SK-N-SH (cell line): ENCODE measurements around the gene PEX14. TPM values are rescaled to one million over a fixed set of nuclear protein-coding genes. Genes with fewer than 3 reads are reported as not detected.

Experiments used
- CTCF ChIA-PET: fragments of 300-600, 350-600 bp; formaldehyde crosslinking; extraction: SDS; loops from one replicate; lab custom pipeline; 2021; lab: Yijun Ruan, JAX
- POLR2A ChIA-PET: fragments of 350-600 bp; sonication (Branson Sonifier 250); formaldehyde crosslinking; extraction: SDS; loops from one replicate; lab custom pipeline; 2020; ENCODE audit warnings: antibody characterized with exemption, inconsistent platforms; lab: Yijun Ruan, JAX
- DNase-seq: peaks from one replicate; pipeline ENCODE4 v3.0.0; 2012
- H2AFZ ChIP-seq: fragments of 200-600 bp; sonication (generic); 2 replicates; pipeline ENCODE4 v1.8.1; 2016; ENCODE audit warnings: antibody characterized with exemption, mild to moderate bottlenecking, low read depth
- H3F3A ChIP-seq: fragments of 200-600 bp; sonication (generic); replicated peaks from 2 replicates; pipeline ENCODE3; 2016; ENCODE audit warnings: antibody characterized with exemption, mild to moderate bottlenecking; ENCODE audit not compliant: insufficient read depth
- H3K27ac ChIP-seq, 2 experiments: fragments of 200-500 bp in 1 of 2; fragments of 200-600 bp in 1 of 2; sonication (Bioruptor generic) in 1 of 2; sonication (generic), shearing (Covaris generic) in 1 of 2; 2 replicates each; pipeline versions ENCODE4 v1.5.1 to v1.6.1; 2014 to 2016; ENCODE audit warnings: low read depth in 2 of 2, inconsistent platforms in 1 of 2, low read length in 1 of 2, mild to moderate bottlenecking in 1 of 2, mixed read lengths in 1 of 2
- H3K27me3 ChIP-seq: fragments of 200-600 bp; sonication (generic), shearing (Covaris generic); 2 replicates; pipeline ENCODE4 v1.6.1; 2016; ENCODE audit warnings: mixed run types; ENCODE audit not compliant: insufficient read depth
- H3K36me3 ChIP-seq, 2 experiments: fragments of 200-500 bp in 1 of 2; fragments of 200-600 bp in 1 of 2; sonication (Bioruptor generic) in 1 of 2; sonication (generic) in 1 of 2; replicated peaks in 1 of 2; 2 replicates each; pipeline versions ENCODE3 to v1.5.1; 2014 to 2016; ENCODE audit warnings: low read length in 1 of 2, mild to moderate bottlenecking in 1 of 2; ENCODE audit not compliant: insufficient read depth in 2 of 2, control insufficient read depth in 1 of 2
- H3K4me1 ChIP-seq, 2 experiments: fragments of 200-500 bp in 1 of 2; fragments of 200-600 bp in 1 of 2; sonication (Bioruptor generic) in 1 of 2; sonication (generic), shearing (Covaris generic) in 1 of 2; 2 replicates each; pipeline versions ENCODE4 v1.5.1 to v1.6.1; 2014 to 2016; ENCODE audit warnings: low read depth in 1 of 2, low read length in 1 of 2, mixed run types in 1 of 2; ENCODE audit not compliant: insufficient read depth in 2 of 2, control insufficient read depth in 1 of 2
- H3K4me2 ChIP-seq: fragments of 200-600 bp; sonication (generic), shearing (Covaris generic); 2 replicates; pipeline ENCODE4 v1.6.1; 2017; ENCODE audit warnings: mixed run types
- H3K4me3 ChIP-seq, 2 experiments: fragments of 200-500 bp in 1 of 2; fragments of 200-600 bp in 1 of 2; sonication (Bioruptor generic) in 1 of 2; sonication (generic), shearing (Covaris generic) in 1 of 2; 2 replicates each; pipeline versions ENCODE4 v1.5.1 to v1.8.1; 2014 to 2016; ENCODE audit warnings: low read depth in 2 of 2, inconsistent platforms in 1 of 2, low read length in 1 of 2, mild to moderate bottlenecking in 1 of 2, mixed read lengths in 1 of 2, moderate library complexity in 1 of 2
- H3K79me2 ChIP-seq: fragments of 200-600 bp; sonication (generic); 2 replicates; pipeline ENCODE4 v1.8.1; 2017; ENCODE audit warnings: mild to moderate bottlenecking; ENCODE audit not compliant: insufficient read depth
- H3K9ac ChIP-seq: fragments of 200-600 bp; sonication (generic); 2 replicates; pipeline ENCODE4 v1.6.1; 2017; ENCODE audit warnings: mixed run types
- H3K9me2 ChIP-seq: fragments of 200-600 bp; sonication (generic); 2 replicates; pipeline ENCODE4 v1.6.1; 2017; ENCODE audit warnings: mixed run types
- H3K9me3 ChIP-seq: fragments of 200-600 bp; sonication (generic); 2 replicates; pipeline ENCODE4 v1.6.1; 2017; ENCODE audit warnings: mixed run types, mild to moderate bottlenecking, moderate library complexity
- H4K20me1 ChIP-seq: fragments of 200-600 bp; sonication (generic); 2 replicates; pipeline ENCODE4 v1.6.1; 2017; ENCODE audit warnings: mild to moderate bottlenecking, mixed run types; ENCODE audit not compliant: insufficient read depth
- CHD2 ChIP-seq: fragments of 150-350 bp; IDR thresholded peaks from 2 replicates; pipeline ENCODE4 v1.6.1; 2018; ENCODE audit warnings: low read length; ENCODE audit not compliant: partially characterized antibody
- ELF1 ChIP-seq: IDR thresholded peaks from 2 replicates; pipeline ENCODE4 v1.4.0; 2012
- FOSL2 ChIP-seq: IDR thresholded peaks from 2 replicates; pipeline ENCODE4 v1.4.0; 2012; ENCODE audit warnings: low read depth, mild to moderate bottlenecking, moderate library complexity, borderline replicate concordance
- FOXJ3 ChIP-seq: sonication (generic); formaldehyde crosslinking; IDR thresholded peaks from 2 replicates; pipeline ENCODE4 v1.5.1; 2020; ENCODE audit warnings: mild to moderate bottlenecking, missing genetic modification reagents
- JUND ChIP-seq: IDR thresholded peaks from 2 replicates; pipeline ENCODE4 v1.4.0; 2012
- MEF2A ChIP-seq: IDR thresholded peaks from 2 replicates; pipeline ENCODE4 v1.4.0; 2012; ENCODE audit warnings: low read depth, borderline replicate concordance
- NFIC ChIP-seq: IDR thresholded peaks from 2 replicates; pipeline ENCODE4 v1.4.0; 2012; ENCODE audit warnings: borderline replicate concordance
- NRF1 ChIP-seq: IDR thresholded peaks from 2 replicates; pipeline ENCODE4 v1.6.1; 2012; ENCODE audit warnings: low read depth, mild to moderate bottlenecking, low read length
- PBX3 ChIP-seq: IDR thresholded peaks from 2 replicates; pipeline ENCODE4; 2012
- POLR2AphosphoS5 ChIP-seq: IDR thresholded peaks from 2 replicates; pipeline ENCODE4 v1.6.1; 2012; ENCODE audit warnings: low read depth, low read length
- RAD21 ChIP-seq: IDR thresholded peaks from 2 replicates; pipeline ENCODE4 v1.6.1; 2012; ENCODE audit warnings: mild to moderate bottlenecking, low read length
- RXRA ChIP-seq: IDR thresholded peaks from 2 replicates; pipeline ENCODE4 v1.4.0; 2012; ENCODE audit warnings: low read depth, mild to moderate bottlenecking, borderline replicate concordance
- SIN3A ChIP-seq: IDR thresholded peaks from 2 replicates; pipeline ENCODE4 v1.6.1; 2012; ENCODE audit warnings: low read depth, mild to moderate bottlenecking, low read length, moderate library complexity, borderline replicate concordance
- TAF1 ChIP-seq: IDR thresholded peaks from 2 replicates; pipeline ENCODE4 v1.6.1; 2012; ENCODE audit warnings: low read depth, mild to moderate bottlenecking, low read length, moderate library complexity, borderline replicate concordance
- TCF12 ChIP-seq: IDR thresholded peaks from 2 replicates; pipeline ENCODE4 v1.4.0; 2012
- TEAD4 ChIP-seq: IDR thresholded peaks from 2 replicates; pipeline ENCODE4 v1.4.0; 2012; ENCODE audit warnings: mild to moderate bottlenecking, borderline replicate concordance; ENCODE audit not compliant: insufficient read depth
- USF1 ChIP-seq: IDR thresholded peaks from 2 replicates; pipeline ENCODE4 v1.4.0; 2012; ENCODE audit warnings: low read depth, borderline replicate concordance
- YY1 ChIP-seq: IDR thresholded peaks from 2 replicates; pipeline ENCODE4 v1.4.0; 2012; ENCODE audit warnings: low read depth, mild to moderate bottlenecking
- ZBTB33 ChIP-seq: IDR thresholded peaks from 2 replicates; pipeline ENCODE4 v1.4.0; 2012; ENCODE audit warnings: low read depth, borderline replicate concordance
- WGBS: methylation state at CpG from one replicate; pipeline ENCODE4 v1.1.6; 2017; ENCODE audit warnings: low lambda C conversion rate; 5-methylcytosine and 5-hydroxymethylcytosine counted together
- polyA plus RNA-seq, 3 experiments: library from polyadenylated mRNA; depleted of rRNA; stranded (reverse); fragments of >200 nt; gene quantifications; 2 replicates each; pipeline ENCODE4 v1.2.3, GENCODE V29; 2012

Gene PEX14
- polyA plus RNA-seq, 1 of the 3 experiments (the other 2 are of a cell fraction), result 36.2 TPM

GRCh38 chr1:10457875-10458274, 16.9 kb upstream of the PEX14 start:
- no peaks in the 10 kb centered on the region for H4K20me1 ChIP-seq
- TF ChIP-seq POLR2AphosphoS5, result 0 out of 2 replicates have a peak, but pooled peaks have one; percentile 10
- no peak for TF ChIP-seq YY1
- no peak overlapping the region for H2AFZ ChIP-seq
- no peak overlapping the region for H3K4me2 ChIP-seq
- ChIA-PET POLR2A (interaction anchor here (0.6 kb wide), 1 partner anchor 642 kb away, joined by 3 read pairs; the partner anchor contains the start of gene EXOSC10), CTCF (interaction anchor here (0.8 to 2.4 kb wide), 3 partner anchors 27 to 49 kb away, joined by 3 to 10 read pairs (median 3); partner anchors contain the start of gene CENPS)
- DNase-seq, result no peak
- 91% methylated on average over 9 of the region's 9 CpGs for WGBS
- H3K79me2 ChIP-seq, result no peaks in the 10 kb centered on the region
- peaks cover 0 to 8% of the 10 kb centered on the region in 2 experiments; a peak in 2 of 4 replicates for H3K4me1 ChIP-seq
- H3K36me3 ChIP-seq, result peaks cover 9 to 11% of the 10 kb centered on the region in 2 experiments
- H3K27ac ChIP-seq, result no peak overlapping the region
- no peaks in the 10 kb centered on the region for H3K27me3 ChIP-seq
- H3K9me2 ChIP-seq, result no peaks in the 10 kb centered on the region
- no peaks in the 10 kb centered on the region for H3K9me3 ChIP-seq
- H3K9ac ChIP-seq, result no peak overlapping the region
- H3K4me3 ChIP-seq, result no peak overlapping the region
- H3F3A ChIP-seq, result no peaks in the 10 kb centered on the region

- H3K9ac ChIP-seq, result no peak overlapping the region
- POLR2A ChIA-PET, result no interaction called here
- H4K20me1 ChIP-seq, result no peaks in the 10 kb centered on the region
- peaks cover 9 to 16% of the 10 kb centered on the region in 2 experiments for H3K36me3 ChIP-seq
- no peak for TF ChIP-seq USF1
- peak; percentile 42; the same call in 1 of the 2 replicates for TF ChIP-seq TCF12
- TF ChIP-seq TAF1, result no peak
- TF ChIP-seq FOSL2, result peak; percentile 72; the same call in 1 of the 2 replicates
- TF ChIP-seq PBX3, result no peak
- no peak for TF ChIP-seq ZBTB33
- TF ChIP-seq NRF1, result no peak
- TF ChIP-seq NFIC, result no peak
- peak; percentile 62; the same call in 1 of the 2 replicates for TF ChIP-seq JUND
- TF ChIP-seq RXRA, result no peak
- no peak for TF ChIP-seq FOXJ3 (CRISPR knock-in tag)
- TF ChIP-seq ELF1, result no peak
- no peak for TF ChIP-seq MEF2A
- no peak for TF ChIP-seq SIN3A
- no peak for TF ChIP-seq TEAD4
- TF ChIP-seq CHD2, result no peak
- no peak for TF ChIP-seq RAD21
- H3K9me3 ChIP-seq, result no peaks in the 10 kb centered on the region
- no peaks in the 10 kb centered on the region for H3K9me2 ChIP-seq
- H3K27me3 ChIP-seq, result no peaks in the 10 kb centered on the region
- H2AFZ ChIP-seq, result no peak overlapping the region
- no peaks in the 10 kb centered on the region for H3K79me2 ChIP-seq
- H3K4me2 ChIP-seq, result no peak overlapping the region
- H3K4me1 ChIP-seq, result peaks cover 0 to 8% of the 10 kb centered on the region in 2 experiments; a peak in 2 of 4 replicates
- 51% methylated on average over 3 of the region's 3 CpGs for WGBS
- no peak overlapping the region for H3K4me3 ChIP-seq
- peak overlapping the region; percentile 19 to 21; a peak in 1 of 4 replicates for H3K27ac ChIP-seq
- CTCF ChIA-PET, result no interaction called here
- no peaks in the 10 kb centered on the region for H3F3A ChIP-seq
- DNase-seq, result no peak
Observed at GRCh38 chr1:10459184-10459583, 15.6 kb upstream of the PEX14 start.
